MM.1S (cell line): ENCODE results near the gene TMEM221.

Experiments
- DNase-seq: peaks from one replicate; pipeline ENCODE4 v3.0.0-alpha.2; 2015
- H2AFZ ChIP-seq: fragments of 300-600 bp; sonication (generic); 2 replicates; pipeline ENCODE4 v1.6.0; 2016; ENCODE audit warnings: antibody characterized with exemption, low read length
- H3F3A ChIP-seq: fragments of 300-600 bp; sonication (generic); 2 replicates; pipeline ENCODE4 v1.6.1; 2016; ENCODE audit warnings: mild to moderate bottlenecking, antibody characterized with exemption, low read length, moderate library complexity, mixed read lengths; ENCODE audit not compliant: insufficient read depth
- H3K27ac ChIP-seq: fragments of 300-600 bp; sonication (generic); 2 replicates; pipeline ENCODE4 v1.5.1; 2016; ENCODE audit warnings: mild to moderate bottlenecking, low read length
- H3K27me3 ChIP-seq: fragments of 300-600 bp; sonication (generic); replicated peaks from 2 replicates; pipeline ENCODE4 v1.6.0; 2016; ENCODE audit warnings: low read length; ENCODE audit not compliant: insufficient read depth
- H3K36me3 ChIP-seq: fragments of 300-600 bp; sonication (generic); replicated peaks from 2 replicates; pipeline ENCODE4 v1.6.1; 2016; ENCODE audit warnings: mild to moderate bottlenecking, low read length, mixed read lengths; ENCODE audit not compliant: insufficient read depth
- H3K4me1 ChIP-seq: fragments of 300-600 bp; sonication (generic); 2 replicates; pipeline ENCODE4 v1.6.1; 2016; ENCODE audit warnings: low read length, mixed read lengths
- H3K4me2 ChIP-seq: fragments of 300-600 bp; sonication (generic); 2 replicates; pipeline ENCODE4 v1.6.0; 2016; ENCODE audit warnings: low read depth, low read length
- H3K4me3 ChIP-seq: fragments of 300-600 bp; sonication (generic); 2 replicates; pipeline ENCODE4 v1.5.1; 2016; ENCODE audit warnings: low read length, mixed read lengths
- H3K79me2 ChIP-seq: fragments of 300-600 bp; sonication (generic); 2 replicates; pipeline ENCODE4 v1.6.1; 2016; ENCODE audit warnings: mixed run types, low read length, mixed read lengths
- H3K9ac ChIP-seq: fragments of 300-600 bp; sonication (generic); 2 replicates; pipeline ENCODE4 v1.6.1; 2016; ENCODE audit warnings: low read length, mixed read lengths
- H3K9me2 ChIP-seq: fragments of 300-600 bp; sonication (generic); replicated peaks from 2 replicates; pipeline ENCODE4 v1.6.1; 2016; ENCODE audit warnings: mild to moderate bottlenecking, low read length, mixed read lengths; ENCODE audit not compliant: insufficient read depth
- H3K9me3 ChIP-seq: fragments of 300-600 bp; sonication (generic); replicated peaks from 2 replicates; pipeline ENCODE4 v1.6.1; 2016; ENCODE audit warnings: mild to moderate bottlenecking, low read length, mixed read lengths; ENCODE audit not compliant: insufficient read depth
- H4K20me1 ChIP-seq: fragments of 300-600 bp; sonication (generic); 2 replicates; pipeline ENCODE4 v1.6.1; 2016; ENCODE audit warnings: mild to moderate bottlenecking, low read length, moderate library complexity, mixed read lengths; ENCODE audit not compliant: insufficient read depth
- CTCF ChIP-seq: fragments of 300-600 bp; sonication (generic); IDR thresholded peaks from 2 replicates; pipeline ENCODE4 v1.5.1; 2016; ENCODE audit warnings: antibody characterized with exemption, low read length, mixed read lengths
- EZH2 ChIP-seq: fragments of 300-600 bp; sonication (generic); optimal IDR thresholded peaks from 2 replicates; pipeline ENCODE3; 2017; ENCODE audit warnings: low read depth, mild to moderate bottlenecking, antibody characterized with exemption, low read length, mixed read lengths
- EZH2phosphoT487 ChIP-seq: fragments of 300-600 bp; sonication (generic); IDR thresholded peaks from 2 replicates; pipeline ENCODE4 v1.6.1; 2018; ENCODE audit warnings: antibody characterized with exemption, low read length

TMEM221 gene

DNA sequence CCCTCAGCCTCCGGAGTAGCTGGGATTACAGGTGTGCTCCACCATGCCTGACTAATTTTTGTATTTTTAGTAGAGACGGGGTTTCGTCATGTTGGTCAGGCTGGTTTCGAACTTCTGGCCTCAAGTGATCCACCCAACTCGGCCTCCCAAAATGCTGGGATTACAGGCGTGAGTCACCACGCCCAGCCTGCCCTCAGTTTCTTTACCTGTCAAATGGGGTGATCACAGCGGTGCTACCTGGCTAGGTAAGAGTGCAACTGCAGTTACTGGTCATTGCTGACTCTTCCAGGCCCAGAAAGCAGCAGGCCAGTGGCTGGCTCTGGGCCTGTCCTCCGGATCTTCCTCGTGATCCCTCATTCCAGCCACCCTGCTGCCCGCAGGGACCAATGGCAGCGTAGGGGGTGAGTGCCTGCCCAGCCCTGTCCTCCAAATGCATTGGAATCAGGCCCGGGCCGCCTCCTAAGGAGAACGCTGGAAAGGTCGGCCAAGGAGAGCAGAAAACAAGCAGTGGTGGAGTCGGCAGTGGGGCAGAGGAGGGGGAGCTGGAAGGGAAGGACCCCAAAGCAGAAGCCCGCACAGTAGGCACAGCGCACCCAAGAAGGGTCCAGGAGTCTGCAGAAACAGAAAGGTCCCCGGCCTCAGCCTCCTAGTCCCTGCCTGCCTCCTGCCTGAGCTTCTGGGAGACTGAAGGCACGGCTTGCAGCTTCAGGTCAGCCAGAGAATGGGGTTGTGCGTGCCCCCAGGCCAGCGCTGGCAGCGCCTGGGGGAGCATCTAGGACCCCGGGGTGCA lies 20.0 kb upstream of the TMEM221 start:
- no peaks in the 10 kb centered on the region for H4K20me1 ChIP-seq
- H3K36me3 ChIP-seq = no peaks in the 10 kb centered on the region
- TF ChIP-seq EZH2 (no peak), CTCF (no peak), EZH2phosphoT487 (no peak)
- 0 out of 2 replicates have a peak overlapping the region, but pooled peaks have one; percentile 52 for H2AFZ ChIP-seq
- H3K9me2 ChIP-seq = no peaks in the 10 kb centered on the region
- H3K4me1 ChIP-seq = 0 out of 2 replicates have a peak, but pooled peaks cover 4% of the 10 kb centered on the region
- no peak overlapping the region for H3K4me3 ChIP-seq
- H3K9me3 ChIP-seq = no peaks in the 10 kb centered on the region
- H3F3A ChIP-seq = no peaks in the 10 kb centered on the region
- no peak for DNase-seq
- no peak overlapping the region for H3K9ac ChIP-seq
- H3K27me3 ChIP-seq = peaks cover 43% of the 10 kb centered on the region
- peak overlapping the region; percentile 58; the same call in 1 of the 2 replicates for H3K4me2 ChIP-seq
- H3K79me2 ChIP-seq = no peaks in the 10 kb centered on the region
- H3K27ac ChIP-seq = no peak overlapping the region

DNA sequence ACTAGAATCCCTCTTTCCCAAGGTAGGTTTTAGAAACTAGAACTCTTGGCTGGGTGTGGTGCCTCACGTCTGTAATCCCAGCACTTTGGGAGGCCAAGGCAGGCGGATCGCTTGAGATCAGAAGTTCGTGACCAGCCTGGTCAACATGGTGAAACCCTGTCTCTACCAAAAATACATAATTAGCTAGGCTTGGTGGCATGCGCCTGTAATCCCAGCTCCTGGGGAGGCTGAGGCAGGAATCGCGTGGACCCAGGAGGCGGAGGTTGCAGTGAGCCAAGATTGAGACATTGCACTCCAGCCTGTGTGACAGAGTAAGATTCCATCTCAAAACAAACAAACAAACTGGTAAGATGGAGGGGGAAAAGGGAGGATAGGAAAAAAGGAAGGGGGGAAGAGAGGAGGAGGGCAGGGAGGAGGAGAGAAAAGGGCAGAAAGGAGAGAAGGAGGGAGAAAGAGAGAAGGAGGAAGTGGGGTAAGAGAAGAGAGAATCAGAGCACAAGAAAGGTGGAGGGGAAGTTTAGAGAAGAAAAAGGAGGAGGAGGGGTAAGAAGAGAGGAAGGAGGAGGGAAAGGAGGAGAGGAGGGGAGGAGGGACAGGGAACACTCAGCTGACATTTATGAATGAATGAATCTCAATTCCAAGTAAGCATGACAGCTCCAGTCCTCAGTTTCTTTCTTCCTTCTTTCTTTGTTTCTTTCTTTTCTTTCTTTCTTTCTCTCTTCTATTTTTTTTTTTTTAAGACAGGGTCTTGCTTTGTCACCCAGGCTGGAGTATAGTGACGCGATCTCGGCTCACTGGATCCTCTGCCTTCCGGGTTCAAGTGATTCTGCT lies 19.2 kb upstream of the TMEM221 start:
- no peaks in the 10 kb centered on the region for H3K79me2 ChIP-seq
- TF ChIP-seq CTCF (no peak), EZH2phosphoT487 (no peak), EZH2 (no peak)
- H3K27ac ChIP-seq = no peak overlapping the region
- no peaks in the 10 kb centered on the region for H3F3A ChIP-seq
- H2AFZ ChIP-seq = no peak overlapping the region
- DNase-seq = no peak
- H3K9ac ChIP-seq = no peak overlapping the region
- H3K9me2 ChIP-seq = no peaks in the 10 kb centered on the region
- H3K27me3 ChIP-seq = peaks cover 49% of the 10 kb centered on the region
- H3K4me3 ChIP-seq = no peak overlapping the region
- H3K4me1 ChIP-seq = 0 out of 2 replicates have a peak, but pooled peaks cover 4% of the 10 kb centered on the region
- no peak overlapping the region for H3K4me2 ChIP-seq
- H3K9me3 ChIP-seq = no peaks in the 10 kb centered on the region
- H3K36me3 ChIP-seq = no peaks in the 10 kb centered on the region
- no peaks in the 10 kb centered on the region for H4K20me1 ChIP-seq

DNA sequence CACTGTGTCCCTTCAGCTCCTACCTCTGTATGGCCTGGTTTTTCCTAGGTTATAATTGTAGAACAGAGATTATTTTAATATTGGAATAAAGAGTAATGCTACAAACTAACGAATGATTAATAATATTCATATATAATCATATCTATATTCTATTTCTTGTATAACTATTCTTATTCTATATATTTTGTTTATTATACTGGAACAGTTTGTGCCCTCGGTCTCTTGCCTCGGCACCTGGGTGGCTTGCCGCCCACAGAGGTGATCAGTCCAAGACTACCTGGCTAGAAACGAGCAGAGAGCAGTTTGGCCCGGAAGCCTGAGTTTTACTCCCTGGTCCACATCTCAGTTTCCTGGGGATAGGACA lies 18.0 kb upstream of the TMEM221 start:
- Histone ChIP-seq H2AFZ (no peak overlapping the region), H3K27ac (no peak overlapping the region), H4K20me1 (no peaks in the 10 kb centered on the region), H3K9me2 (no peaks in the 10 kb centered on the region), H3K9me3 (no peaks in the 10 kb centered on the region), H3K79me2 (no peaks in the 10 kb centered on the region), H3K9ac (no peak overlapping the region), H3K4me1 (0 out of 2 replicates have a peak, but pooled peaks cover 4% of the 10 kb centered on the region), H3K4me2 (no peak overlapping the region), H3K36me3 (no peaks in the 10 kb centered on the region), H3K4me3 (no peak overlapping the region), H3F3A (no peaks in the 10 kb centered on the region), H3K27me3 (peaks cover 49% of the 10 kb centered on the region)
- no peak for TF ChIP-seq EZH2
- no peak for TF ChIP-seq EZH2phosphoT487
- TF ChIP-seq CTCF = no peak
- DNase-seq = no peak
